ENCODE data around the gene ASTN2. TPM values are rescaled to one million over a fixed set of nuclear protein-coding genes. Genes with fewer than 3 reads are reported as not detected.

ASTN2 gene
- total RNA-seq, 4 donors from 2014 or later, result 0.97 to 4.7 (median 3.0) TPM

GRCh38 chr9:116873937-116874914 is 540.6 kb downstream of the ASTN2 start:
- WGBS, 2 donors, result 56 to 69% methylated on average over 6 of the region's 6 CpGs
- no peak for DNase-seq (ENCODE audit: low spot score in 2 of 2)
- no peak for TF ChIP-seq CTCF (IDR thresholded peaks at IDR 0.05)
- no peak for TF ChIP-seq POLR2A (IDR thresholded peaks at IDR 0.05)
- intact Hi-C loops (cut with DNase I; ENCODE audit: low total_unique reads), result no loop called here
- H3K4me3 ChIP-seq (ENCODE audit: low read depth, poor library complexity, severe bottlenecking), result no peak overlapping the region

GRCh38 chr9:116873491-116873890 is 541.4 kb downstream of the ASTN2 start:
- TF ChIP-seq POLR2A (IDR thresholded peaks at IDR 0.05) (no peak), CTCF (IDR thresholded peaks at IDR 0.05) (no peak)
- intact Hi-C loops (cut with DNase I; ENCODE audit: low total_unique reads), result no loop called here
- DNase-seq (ENCODE audit: low spot score in 2 of 2), result no peak
- no peak overlapping the region for H3K4me3 ChIP-seq (ENCODE audit: low read depth, poor library complexity, severe bottlenecking)
- 74 to 82% methylated on average over 2 of the region's 2 CpGs for WGBS, 2 donors

GRCh38 chr9:116870566-116870965 is 544.3 kb downstream of the ASTN2 start:
- H3K4me3 ChIP-seq (ENCODE audit: low read depth, poor library complexity, severe bottlenecking), result no peak overlapping the region
- no peak for TF ChIP-seq POLR2A (IDR thresholded peaks at IDR 0.05)
- TF ChIP-seq CTCF (IDR thresholded peaks at IDR 0.05), result no peak
- DNase-seq (ENCODE audit: low spot score in 2 of 2), result no peak
- WGBS, 2 donors, result 54 to 61% methylated on average over 3 of the region's 3 CpGs
- intact Hi-C loops (cut with DNase I; ENCODE audit: low total_unique reads), result no loop called here

- intact Hi-C loops (cut with DNase I; ENCODE audit: low total_unique reads), result no loop called here
- no peak overlapping the region for H3K4me3 ChIP-seq (ENCODE audit: low read depth, poor library complexity, severe bottlenecking)
- no peak for DNase-seq (ENCODE audit: low spot score in 2 of 2)
- 61 to 79% methylated on average over 3 of the region's 3 CpGs for WGBS, 2 donors
- TF ChIP-seq POLR2A (IDR thresholded peaks at IDR 0.05), result no peak
- TF ChIP-seq CTCF (IDR thresholded peaks at IDR 0.05), result no peak
Measured at GRCh38 chr9:116868201-116868600, 546.7 kb downstream of the ASTN2 start.

GRCh38 chr9:116861321-116861720 is 553.5 kb downstream of the ASTN2 start:
- H3K4me3 ChIP-seq (ENCODE audit: low read depth, poor library complexity, severe bottlenecking), result no peak overlapping the region
- no peak for DNase-seq (ENCODE audit: low spot score in 2 of 2)
- intact Hi-C loops (cut with DNase I; ENCODE audit: low total_unique reads), result loop anchor here (5.0 kb wide), 1 partner anchor 124 kb away; no protein-coding TSS in a partner anchor
- no peak for TF ChIP-seq POLR2A (IDR thresholded peaks at IDR 0.05)
- no peak for TF ChIP-seq CTCF (IDR thresholded peaks at IDR 0.05)

All from lower leg skin (tissue), 4 donors.